Measurements from ENCODE around the gene AGER. TPM values are rescaled to one million over a fixed set of nuclear protein-coding genes. Genes with fewer than 3 reads are reported as not detected.

Gene AGER
- polyA plus RNA-seq, 4 donors: 3.0 to 12.1 (median 9.2) TPM

DNA sequence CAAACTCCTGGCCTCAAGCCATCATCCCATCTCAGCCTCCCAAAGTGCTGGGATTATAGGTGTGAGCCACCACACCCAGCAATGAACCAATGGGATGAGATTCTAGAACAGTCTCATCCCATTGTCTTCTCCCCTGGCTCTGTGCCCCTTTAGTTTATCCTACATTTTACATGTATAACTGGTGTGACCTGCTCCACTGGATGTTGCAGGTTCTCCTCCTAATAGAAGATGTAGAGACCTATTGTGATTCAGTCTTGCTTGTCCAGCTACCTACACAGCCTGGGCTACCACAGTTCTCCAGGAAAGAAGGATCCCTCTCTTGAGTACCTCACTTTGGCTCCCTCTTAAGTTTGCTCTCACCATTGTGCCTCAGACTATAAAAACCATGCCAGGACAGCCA, 51.9 kb downstream of the AGER start:
- H3K27me3 ChIP-seq (ENCODE audit: control insufficient read depth in 3 of 3, insufficient read depth in 3 of 3, low read length in 3 of 3): no peaks in the 10 kb centered on the region

DNA sequence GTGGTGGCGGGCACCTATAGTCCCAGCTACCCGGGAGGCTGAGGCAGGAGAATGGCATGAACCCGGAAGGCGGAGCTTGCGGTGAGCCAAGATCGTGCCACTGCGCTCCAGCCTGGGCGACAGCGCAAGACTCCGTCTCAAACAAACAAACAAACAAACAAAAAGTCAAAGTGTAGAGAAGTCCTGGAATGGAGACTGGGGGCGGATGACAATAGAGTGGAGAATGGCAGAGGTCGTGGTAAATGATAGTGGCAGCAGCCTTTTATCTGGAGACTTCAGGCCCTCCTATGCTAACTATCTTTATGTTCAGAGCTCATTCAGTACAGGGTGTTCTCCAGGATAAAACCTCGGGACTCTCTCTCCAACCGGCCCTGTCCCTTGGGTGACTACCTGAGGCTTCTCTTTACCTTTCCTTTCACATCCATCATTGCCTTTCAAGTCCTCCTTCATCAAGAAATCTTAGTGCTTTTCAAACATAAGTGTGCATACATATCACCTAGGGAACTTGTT, 52.6 kb downstream of the AGER start:
- FAIRE-seq (no peak), DNase-seq (no peak)
- Histone ChIP-seq H3K4me3 (ENCODE audit: low read depth in 1 of 3, low read length in 3 of 3) (no peak overlapping the region), H3K36me3 (ENCODE audit: control insufficient read depth in 3 of 3, insufficient read depth in 2 of 3, low read depth in 1 of 3, low read length in 3 of 3) (peaks cover 0 to 4% (median 0%) of the 10 kb centered on the region in 3 donors), H3K9me3 (ENCODE audit: control insufficient read depth in 2 of 2, insufficient read depth in 1 of 2, low read depth in 1 of 2, low read length in 1 of 2) (peaks cover 0 to 4% of the 10 kb centered on the region in 2 donors), H3K27me3 (ENCODE audit: control insufficient read depth in 3 of 3, insufficient read depth in 3 of 3, low read length in 3 of 3) (no peaks in the 10 kb centered on the region), H3K4me1 (ENCODE audit: control insufficient read depth in 3 of 3, insufficient read depth in 2 of 3, low read depth in 1 of 3, low read length in 2 of 3) (peaks cover 7 to 23% (median 12%) of the 10 kb centered on the region in 3 donors), H3K27ac (ENCODE audit: low read depth in 1 of 3, low read length in 2 of 3) (no peak overlapping the region)
- WGBS, 3 donors: 85 to 92% (median 87%) methylated on average over 14 of the region's 14 CpGs

More for the DNA sequence above, 51.9 kb downstream of the AGER start:
- Histone ChIP-seq H3K27ac (ENCODE audit: low read depth in 1 of 3, low read length in 2 of 3) (no peak overlapping the region), H3K4me3 (ENCODE audit: low read depth in 1 of 3, low read length in 3 of 3) (no peak overlapping the region), H3K9me3 (ENCODE audit: control insufficient read depth in 2 of 2, insufficient read depth in 1 of 2, low read depth in 1 of 2, low read length in 1 of 2) (peaks cover 0 to 4% of the 10 kb centered on the region in 2 donors), H3K36me3 (ENCODE audit: control insufficient read depth in 3 of 3, insufficient read depth in 2 of 3, low read depth in 1 of 3, low read length in 3 of 3) (peaks cover 0 to 2% (median 0%) of the 10 kb centered on the region in 3 donors), H3K4me1 (ENCODE audit: control insufficient read depth in 3 of 3, insufficient read depth in 2 of 3, low read depth in 1 of 3, low read length in 2 of 3) (peaks cover 7 to 17% (median 9%) of the 10 kb centered on the region in 3 donors)
- no peak for DNase-seq
- no peak for FAIRE-seq

Other genes with a start within 250 kb of the AGER start
- 100 to 1,000 TPM in 1 of 4 donors, 10 to 100 TPM in 3; 38.7 to 141 (median 80.6) TPM for gene CFB, start 238.2 kb downstream of the AGER start, polyA plus RNA-seq
- 10 to 100 TPM; 55.6 to 77.1 (median 59.1) TPM for gene NELFE, start 225.3 kb downstream of the AGER start, polyA plus RNA-seq
- gene SKIC2, start 225.1 kb downstream of the AGER start, polyA plus RNA-seq: 100 to 1,000 TPM in 2 of 4 donors, 10 to 100 TPM in 2; 51.4 to 171 (median 85.7) TPM
- gene DXO, start 212.1 kb downstream of the AGER start, polyA plus RNA-seq: 10 to 100 TPM; 14.1 to 16.8 (median 16.0) TPM
- gene C4A, start 202.2 kb downstream of the AGER start, polyA plus RNA-seq: 10 to 100 TPM in 3 of 4 donors, 1 to 10 TPM in 1; 4.0 to 64.7 (median 26.1) TPM
- gene C4B, start 169.5 kb downstream of the AGER start, polyA plus RNA-seq: 10 to 100 TPM in 3 of 4 donors, 1 to 10 TPM in 1; 9.6 to 87.6 (median 26.6) TPM
- 1 to 10 TPM in 2 of 4 donors, under 1 TPM in 2; 0.18 to 3.4 (median 0.98) TPM for gene CYP21A2, start 145.8 kb downstream of the AGER start, polyA plus RNA-seq
- 10 to 100 TPM in 1 of 4 donors, 1 to 10 TPM in 3; 1.8 to 38.7 (median 4.5) TPM for gene TNXB, start 74.9 kb downstream of the AGER start, polyA plus RNA-seq
- gene ATF6B, start 56.0 kb downstream of the AGER start, polyA plus RNA-seq: 10 to 100 TPM; 15.4 to 89.5 (median 45.8) TPM
- gene FKBPL, start 54.0 kb downstream of the AGER start, polyA plus RNA-seq: 1 to 10 TPM; 4.6 to 9.7 (median 7.5) TPM
- 1 to 10 TPM in 3 of 4 donors, not detected in 1; 1.4 to 4.7 (median 4.6) TPM for gene PRRT1, start 32.3 kb downstream of the AGER start, polyA plus RNA-seq
- 10 to 100 TPM in 2 of 4 donors, 1 to 10 TPM in 2; 3.1 to 26.5 (median 10.3) TPM for gene PPT2, start 30.1 kb downstream of the AGER start, polyA plus RNA-seq
- 10 to 100 TPM in 3 of 4 donors, 1 to 10 TPM in 1; 7.8 to 21.9 (median 12.8) TPM for gene EGFL8, start 19.7 kb downstream of the AGER start, polyA plus RNA-seq
- gene AGPAT1, start 8.2 kb downstream of the AGER start, polyA plus RNA-seq: 100 to 1,000 TPM in 1 of 4 donors, 10 to 100 TPM in 3; 41.9 to 112 (median 63.2) TPM
- 100 to 1,000 TPM; 106 to 232 (median 162) TPM for gene RNF5, start 5.8 kb downstream of the AGER start, polyA plus RNA-seq
- gene PBX2, start 5.9 kb upstream of the AGER start, polyA plus RNA-seq: 100 to 1,000 TPM in 1 of 4 donors, 10 to 100 TPM in 3; 17.6 to 119 (median 29.9) TPM
- gene GPSM3, start 8.4 kb upstream of the AGER start, polyA plus RNA-seq: 10 to 100 TPM in 3 of 4 donors, 1 to 10 TPM in 1; 6.0 to 31.3 (median 14.0) TPM
- 10 to 100 TPM in 1 of 4 donors, 1 to 10 TPM in 3; 1.1 to 15.2 (median 4.6) TPM for gene NOTCH4, start 39.8 kb upstream of the AGER start, polyA plus RNA-seq
- not detected for gene TSBP1, start 187.7 kb upstream of the AGER start, polyA plus RNA-seq
- gene BTNL2, start 222.9 kb upstream of the AGER start, polyA plus RNA-seq: under 1 TPM in 2 of 4 donors, not detected in 2; 0.30 to 0.58 TPM

Data from small intestine (tissue), 7 donors.